Fibroblast of lung (primary cell): ENCODE data around the gene METAP1D. TPM values are rescaled to one million over a fixed set of nuclear protein-coding genes. Genes with fewer than 3 reads are reported as not detected.

Source experiments
- DNase-seq, 2 donors: peaks; one replicate each; pipeline versions ENCODE4 v3.0.0 to v3.0.0-alpha.2; 2010; ENCODE audit warnings: low read depth in 2 of 2
- H2AFZ ChIP-seq: 2 replicates; pipeline ENCODE4 v1.5.1; 2012; ENCODE audit warnings: low read length, control low read depth, inconsistent platforms
- H3K27ac ChIP-seq: 2 replicates; pipeline ENCODE4 v1.5.1; 2011; ENCODE audit warnings: low read length, control low read depth; ENCODE audit not compliant: insufficient read depth
- H3K27me3 ChIP-seq: 2 replicates; pipeline ENCODE4 v1.5.1; 2011; ENCODE audit warnings: mild to moderate bottlenecking, low read length; ENCODE audit not compliant: control insufficient read depth, insufficient read depth
- H3K36me3 ChIP-seq: 2 replicates; pipeline ENCODE4 v1.5.1; 2011; ENCODE audit warnings: low read length; ENCODE audit not compliant: control insufficient read depth, insufficient read depth
- H3K4me1 ChIP-seq: 2 replicates; pipeline ENCODE4 v1.5.1; 2011; ENCODE audit warnings: low read length; ENCODE audit not compliant: control insufficient read depth, insufficient read depth; ENCODE audit errors: extremely low read depth
- H3K4me2 ChIP-seq: 2 replicates; pipeline ENCODE4 v1.5.1; 2011; ENCODE audit warnings: low read length, control low read depth; ENCODE audit not compliant: insufficient read depth; ENCODE audit errors: extremely low read depth
- H3K4me3 ChIP-seq, 4 experiments: fragments of 200-600 bp in 1 of 4; sonication (generic) in 1 of 4; replicated peaks in 1 of 4; 2 replicates each; pipeline ENCODE4 v1.5.1; 2011 to 2016; ENCODE audit warnings: low read length in 4 of 4, low read depth in 3 of 4, mild to moderate bottlenecking in 3 of 4, control low read depth in 2 of 4, inconsistent platforms in 1 of 4, mixed read lengths in 1 of 4; ENCODE audit not compliant: insufficient read depth in 1 of 4; ENCODE audit errors: control extremely low read depth in 1 of 4
- H3K79me2 ChIP-seq: 2 replicates; pipeline ENCODE4 v1.5.1; 2012; ENCODE audit warnings: mild to moderate bottlenecking, low read length, inconsistent platforms; ENCODE audit not compliant: control insufficient read depth, insufficient read depth
- H3K9ac ChIP-seq: 2 replicates; pipeline ENCODE4 v1.5.1; 2011; ENCODE audit warnings: mild to moderate bottlenecking, low read length, control low read depth; ENCODE audit not compliant: insufficient read depth
- H3K9me3 ChIP-seq: 2 replicates; pipeline ENCODE4 v1.5.1; 2012; ENCODE audit warnings: low read depth, low read length; ENCODE audit not compliant: control insufficient read depth, insufficient read depth
- H4K20me1 ChIP-seq: 2 replicates; pipeline ENCODE4 v1.5.1; 2011; ENCODE audit warnings: low read length; ENCODE audit not compliant: control insufficient read depth, insufficient read depth; ENCODE audit errors: extremely low read depth
- EZH2 ChIP-seq: IDR thresholded peaks from 2 replicates; pipeline ENCODE4 v1.5.1; 2012; ENCODE audit warnings: low read length, control low read depth, mild to moderate bottlenecking; ENCODE audit errors: missing control alignments
- polyA minus RNA-seq: library from RNA; depleted of rRNA, polyadenylated mRNA; stranded (reverse); fragments of >200 nt; gene quantifications from 2 replicates; pipeline ENCODE4 v1.2.3, GENCODE V29; 2011; ENCODE audit warnings: low replicate concordance
- polyA plus RNA-seq, 2 donors: library from polyadenylated mRNA; depleted of rRNA in 1 of 2; stranded (reverse) in 1 of 2; unstranded in 1 of 2; fragments of >200 nt; gene quantifications; 2 replicates each; pipeline ENCODE4 v1.2.1, GENCODE V29; 2011 to 2012; ENCODE audit warnings: missing spikeins in 1 of 2
- total RNA-seq: library from RNA; depleted of rRNA; stranded (reverse); fragments of >200 nt; gene quantifications from 2 replicates; pipeline ENCODE4 v1.2.1, GENCODE V29; 2014
- TF ChIP-seq, protein P1 (sequence below), 2 donors: IDR thresholded peaks in 1 of 2; conservative IDR thresholded peaks in 1 of 2; 1 replicate in 1 of 2; 2 replicates in 1 of 2; pipeline ENCODE4 v1.5.1; 2011 to 2012; ENCODE audit warnings: low read length in 2 of 2, control low read depth in 1 of 2, inconsistent platforms in 1 of 2, low read depth in 1 of 2, mild to moderate bottlenecking in 1 of 2

Gene METAP1D
- total RNA-seq = 6.8 and 10.0 TPM in 2 replicates
- 5.9 and 6.7 TPM in 2 replicates for polyA plus RNA-seq
- 3.3 and 4.4 TPM in 2 replicates for polyA plus RNA-seq (2012)
- polyA minus RNA-seq = 0.98 and 2.6 TPM in 2 replicates

DNA sequence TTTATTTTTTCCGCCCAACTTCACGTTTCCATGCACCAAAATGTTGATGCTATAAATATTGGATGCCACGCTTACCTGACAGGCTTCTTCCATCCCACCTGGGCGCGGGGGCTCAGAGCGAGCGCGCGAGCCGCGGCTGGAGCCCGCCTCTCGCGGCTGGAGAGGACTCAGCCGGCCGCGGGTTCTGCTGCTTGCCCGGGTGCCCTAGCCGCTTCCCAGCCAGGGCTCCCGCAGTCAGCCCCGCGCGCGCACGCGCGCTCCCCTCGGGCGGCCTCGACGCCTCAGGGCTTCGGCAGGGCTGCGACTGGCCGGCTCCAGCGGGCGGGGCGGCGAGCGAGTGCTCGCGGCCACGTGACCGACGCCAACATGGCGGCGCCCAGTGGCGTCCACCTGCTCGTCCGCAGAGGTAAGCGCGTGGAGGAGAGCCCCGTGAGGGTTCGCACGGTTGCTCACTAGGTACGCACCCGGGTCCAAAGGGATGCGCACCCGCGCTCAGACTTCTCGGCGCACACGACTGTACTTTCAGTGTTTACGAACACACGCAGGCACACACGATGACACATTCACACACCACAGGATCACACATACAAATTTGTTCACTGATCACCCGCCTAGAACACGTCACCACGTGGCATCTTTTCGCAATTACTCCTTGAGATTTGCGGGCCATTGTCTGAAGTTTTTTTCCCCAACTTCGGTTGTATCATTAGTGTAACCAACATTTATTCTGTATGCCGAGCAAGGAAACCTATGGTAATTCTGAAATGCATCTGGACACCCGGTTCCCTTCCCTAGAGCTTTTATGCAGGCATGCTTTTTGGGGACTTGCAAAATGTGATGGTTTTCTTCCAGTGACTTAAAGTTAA lies at the start of gene METAP1D:
Gene METAP1D (plus strand): TSS at position 350 of the 866 bp plus-strand sequence. CDS start 17 bp downstream, at position 367.
- Histone ChIP-seq H3K27me3 (no peaks in the 10 kb centered on the region), H3K4me2 (peak within 1 kb of the TSS; percentile 92), H2AFZ (peak within 1 kb of the TSS; percentile 99), H3K27ac (peak within 1 kb of the TSS; percentile 74), H3K4me1 (peaks cover 7% of the 10 kb centered on the region), H3K79me2 (no peaks in the 10 kb centered on the region), H4K20me1 (no peaks in the 10 kb centered on the region), H3K9me3 (no peaks in the 10 kb centered on the region), H3K9ac (peak within 1 kb of the TSS; percentile 64), H3K4me3 (peak within 1 kb of the TSS; percentile 72 to 95 (median 82)), H3K36me3 (no peaks in the 10 kb centered on the region)
- TF ChIP-seq EZH2 = no peak
- TF ChIP-seq, protein P1, sequence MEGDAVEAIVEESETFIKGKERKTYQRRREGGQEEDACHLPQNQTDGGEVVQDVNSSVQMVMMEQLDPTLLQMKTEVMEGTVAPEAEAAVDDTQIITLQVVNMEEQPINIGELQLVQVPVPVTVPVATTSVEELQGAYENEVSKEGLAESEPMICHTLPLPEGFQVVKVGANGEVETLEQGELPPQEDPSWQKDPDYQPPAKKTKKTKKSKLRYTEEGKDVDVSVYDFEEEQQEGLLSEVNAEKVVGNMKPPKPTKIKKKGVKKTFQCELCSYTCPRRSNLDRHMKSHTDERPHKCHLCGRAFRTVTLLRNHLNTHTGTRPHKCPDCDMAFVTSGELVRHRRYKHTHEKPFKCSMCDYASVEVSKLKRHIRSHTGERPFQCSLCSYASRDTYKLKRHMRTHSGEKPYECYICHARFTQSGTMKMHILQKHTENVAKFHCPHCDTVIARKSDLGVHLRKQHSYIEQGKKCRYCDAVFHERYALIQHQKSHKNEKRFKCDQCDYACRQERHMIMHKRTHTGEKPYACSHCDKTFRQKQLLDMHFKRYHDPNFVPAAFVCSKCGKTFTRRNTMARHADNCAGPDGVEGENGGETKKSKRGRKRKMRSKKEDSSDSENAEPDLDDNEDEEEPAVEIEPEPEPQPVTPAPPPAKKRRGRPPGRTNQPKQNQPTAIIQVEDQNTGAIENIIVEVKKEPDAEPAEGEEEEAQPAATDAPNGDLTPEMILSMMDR (conservative IDR thresholded peaks at IDR 0.05 in 1 of 2, IDR thresholded peaks at IDR 0.05 in 1 of 2; ENCODE audit: low read depth in 1 of 2, low read length in 2 of 2) = no peak
- DNase-seq = peak; percentile 87

GRCh38 chr2:171952276-171952675 lies 47.5 kb upstream of the METAP1D start:
- Histone ChIP-seq H2AFZ (no peak overlapping the region), H3K9me3 (no peaks in the 10 kb centered on the region), H3K4me3 (no peak overlapping the region), H3K27ac (no peak overlapping the region), H3K4me2 (no peak overlapping the region), H3K4me1 (peaks cover 7% of the 10 kb centered on the region), H4K20me1 (no peaks in the 10 kb centered on the region), H3K36me3 (no peaks in the 10 kb centered on the region), H3K9ac (no peak overlapping the region), H3K79me2 (peaks cover 2% of the 10 kb centered on the region), H3K27me3 (no peaks in the 10 kb centered on the region)
- no peak for TF ChIP-seq EZH2
- TF ChIP-seq, protein P1 (conservative IDR thresholded peaks at IDR 0.05 in 1 of 2, IDR thresholded peaks at IDR 0.05 in 1 of 2; ENCODE audit: low read depth in 1 of 2, low read length in 2 of 2) = no peak
- no peak for DNase-seq

GRCh38 chr2:171952748-171953147 lies 47.0 kb upstream of the METAP1D start:
- Histone ChIP-seq H3K4me3 (no peak overlapping the region), H3K27me3 (no peaks in the 10 kb centered on the region), H3K9me3 (no peaks in the 10 kb centered on the region), H3K4me2 (no peak overlapping the region), H3K36me3 (no peaks in the 10 kb centered on the region), H3K9ac (no peak overlapping the region), H3K4me1 (peaks cover 7% of the 10 kb centered on the region), H3K79me2 (peaks cover 2% of the 10 kb centered on the region), H2AFZ (no peak overlapping the region), H4K20me1 (no peaks in the 10 kb centered on the region), H3K27ac (no peak overlapping the region)
- TF ChIP-seq, protein P1 (conservative IDR thresholded peaks at IDR 0.05 in 1 of 2, IDR thresholded peaks at IDR 0.05 in 1 of 2; ENCODE audit: low read depth in 1 of 2, low read length in 2 of 2) = no peak
- DNase-seq = no peak
